GM13976 (cell line): ENCODE results near the gene MYO1E.
"Not testable (repeated sequence)": the region's sequence is repeated elsewhere in the genome, so short reads cannot be mapped to it uniquely, and the experiment has no call there.

Experiments used
- DNase-seq: peaks from one replicate; pipeline ENCODE4 v3.0.0; 2012; ENCODE audit warnings: low spot score
- CTCF ChIP-seq: IDR thresholded peaks from 2 replicates; pipeline ENCODE4 v1.5.1; 2012; ENCODE audit warnings: borderline replicate concordance, mild to moderate bottlenecking; ENCODE audit not compliant: insufficient read depth; ENCODE audit errors: extremely low read depth, missing control alignments, control extremely low read depth
- in situ Hi-C: fragments of 300-500 bp; cut with MboI; formaldehyde crosslinking; loops from one replicate; pipeline ENCODE4 v1.12.0; 2022; ENCODE audit warnings: low sequenced_read_pairs, mixed read lengths, inconsistent platforms; ENCODE audit not compliant: unreplicated experiment

The MYO1E gene

DNA sequence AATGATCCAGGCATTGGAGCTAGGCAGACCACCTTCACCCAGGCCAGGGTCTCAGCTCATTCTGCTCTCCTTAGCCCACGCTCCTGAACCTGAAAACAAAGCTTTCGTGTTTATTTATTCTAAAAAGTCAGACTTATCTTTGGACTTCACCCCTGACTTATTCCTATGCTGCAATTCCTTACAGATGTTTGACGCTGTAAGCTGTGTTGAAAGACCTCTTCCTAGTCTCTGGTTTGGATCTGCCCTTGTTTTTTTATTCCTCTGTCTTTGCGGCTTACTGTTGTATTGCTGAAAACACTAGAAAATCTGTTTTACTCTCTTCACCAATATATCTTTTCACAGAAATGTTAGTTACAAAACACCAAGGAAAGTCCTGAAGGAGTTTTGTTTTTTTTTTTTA lies 206.5 kb downstream of the MYO1E start:
- DNase-seq: no peak
- TF ChIP-seq CTCF: no peak
- in situ Hi-C loops: loop anchor here (25.0 kb wide), 1 partner anchor 321 kb away; no protein-coding TSS in a partner anchor

GRCh38 chr15:59165726-59166125 lies 206.9 kb downstream of the MYO1E start:
- no peak for TF ChIP-seq CTCF
- DNase-seq: no peak
- in situ Hi-C loops: loop anchor here (25.0 kb wide), 1 partner anchor 322 kb away; no protein-coding TSS in a partner anchor

DNA sequence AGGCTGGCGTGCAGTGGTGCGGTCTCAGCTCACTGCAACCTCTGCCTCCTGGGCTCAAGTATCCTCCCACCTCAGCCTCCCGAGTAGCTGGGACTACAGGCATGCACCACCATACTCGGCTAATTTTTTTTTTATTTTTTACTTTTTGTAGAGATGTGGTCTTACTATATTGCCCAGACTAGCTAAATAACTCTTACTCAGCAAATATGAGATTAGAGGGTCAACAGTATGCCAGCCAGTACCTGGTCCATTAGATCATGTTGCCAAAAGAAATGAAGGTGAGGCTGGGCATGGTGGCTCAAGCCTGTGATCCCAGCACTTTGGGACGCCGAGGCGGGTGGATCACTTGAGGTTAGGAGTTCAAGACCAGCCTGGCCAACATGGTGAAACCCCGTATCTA lies 210.6 kb downstream of the MYO1E start:
- in situ Hi-C loops: loop anchor here (25.0 kb wide), 1 partner anchor 325 kb away; no protein-coding TSS in a partner anchor
- DNase-seq: not testable (repeated sequence)

- in situ Hi-C loops: loop anchor here (25.0 kb wide), 1 partner anchor 326 kb away; no protein-coding TSS in a partner anchor
- no peak for DNase-seq
- no peak for TF ChIP-seq CTCF
These were observed 211.6 kb downstream of the MYO1E start for GRCh38 chr15:59160880-59161593.

DNA sequence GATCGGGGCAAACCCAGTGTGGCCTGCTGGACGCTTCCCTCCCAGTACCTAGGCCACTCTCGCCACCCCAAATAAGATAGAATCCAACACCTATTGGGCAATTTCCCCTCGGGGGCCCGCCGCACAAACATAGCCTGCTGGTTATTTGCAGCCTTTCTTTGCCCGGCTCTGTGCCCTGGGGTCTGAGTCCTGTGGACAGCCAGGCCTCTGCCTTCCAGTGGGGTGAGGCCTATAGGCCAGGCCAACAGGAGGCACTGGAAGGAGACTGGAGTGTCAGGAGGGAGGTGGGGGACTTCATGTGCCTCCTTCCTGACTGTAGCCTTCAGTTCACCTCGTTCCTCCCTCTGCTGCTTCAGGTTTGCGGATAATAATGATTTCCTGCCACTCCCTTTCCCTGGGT lies 213.5 kb downstream of the MYO1E start:
- in situ Hi-C loops: loop anchor here (25.0 kb wide), 1 partner anchor 328 kb away; no protein-coding TSS in a partner anchor
- DNase-seq: no peak
- no peak for TF ChIP-seq CTCF

- in situ Hi-C loops: loop anchor here (25.0 kb wide), 1 partner anchor 329 kb away; no protein-coding TSS in a partner anchor
- no peak for TF ChIP-seq CTCF
- no peak for DNase-seq
These were observed 214.0 kb downstream of the MYO1E start for GRCh38 chr15:59158701-59159034.
